Measurements from ENCODE around the gene ITGA1. TPM values are rescaled to one million over a fixed set of nuclear protein-coding genes. Genes with fewer than 3 reads are reported as not detected.

The ITGA1 gene
- total and polyA plus RNA-seq, 2 of the 8 experiments (the other 6 are each of a cell fraction or from before 2014, with no cell fraction given), result 2.3 to 9.0 TPM

DNA sequence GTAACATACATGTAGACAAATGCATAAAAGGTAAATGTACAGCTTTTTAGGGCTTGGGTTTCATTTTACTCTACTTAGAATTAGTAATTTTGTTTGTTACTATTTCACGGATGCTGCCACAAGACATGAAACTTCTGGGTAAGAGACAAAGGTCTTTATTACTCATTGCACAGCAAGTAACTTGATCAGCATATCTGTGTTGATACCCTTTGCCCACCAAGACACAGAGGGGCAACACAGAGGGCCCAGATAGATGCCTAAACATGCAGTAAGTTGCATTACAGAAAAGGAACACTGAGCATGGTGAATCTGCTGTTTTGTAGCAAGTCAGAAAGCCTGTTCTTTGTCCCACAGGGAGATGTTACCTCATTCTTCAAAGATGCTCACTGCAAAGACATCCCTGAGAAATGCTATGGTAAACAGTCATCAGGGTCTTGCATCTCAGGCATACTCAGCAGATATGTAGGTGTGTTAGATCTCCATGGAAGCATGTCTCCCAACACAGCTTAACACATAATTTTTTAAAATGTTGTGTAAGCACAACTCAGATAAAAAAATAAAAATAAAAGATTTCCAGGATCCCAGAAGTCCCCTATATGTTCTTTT is 211.7 kb downstream of the ITGA1 start:
- Histone ChIP-seq H3K56ac (replicated peaks; ENCODE audit: insufficient read length, low read depth, low read length) (no peak overlapping the region), H3K27ac (ENCODE audit: low read depth, low read length) (no peak overlapping the region), H3K4me3 (ENCODE audit: extremely low read depth in 1 of 4, insufficient read depth in 2 of 4, low read depth in 3 of 4, low read length in 4 of 4) (no peak overlapping the region), H2BK15ac (ENCODE audit: low read length) (no peak overlapping the region), H4K20me1 (replicated peaks in 1 of 2; ENCODE audit: control insufficient read depth in 1 of 2, insufficient read depth in 2 of 2, low read length in 2 of 2) (no peaks in the 10 kb centered on the region), H2BK20ac (ENCODE audit: low read length) (no peak overlapping the region), H3K27me3 (replicated peaks in 1 of 4; ENCODE audit: control insufficient read depth in 3 of 4, extremely low read depth in 1 of 4, insufficient read depth in 3 of 4, low read length in 3 of 4) (peaks cover 0 to 2% (median 0%) of the 10 kb centered on the region in 4 experiments; a peak in 1 of 7 replicates), H3K9me3 (ENCODE audit: insufficient read depth in 2 of 2, low read depth in 1 of 2, low read length in 1 of 2) (no peaks in the 10 kb centered on the region), H4K8ac (ENCODE audit: extremely low read depth, insufficient read depth, low read length) (no peak overlapping the region), H3K9ac (replicated peaks in 1 of 4; ENCODE audit: extremely low read depth in 1 of 4, low read depth in 3 of 4, low read length in 3 of 4) (no peak overlapping the region), H3K79me1 (ENCODE audit: low read depth, low read length) (no peaks in the 10 kb centered on the region), H3K23ac (ENCODE audit: insufficient read length) (no peak overlapping the region), H3K79me2 (ENCODE audit: control insufficient read depth in 1 of 2, insufficient read depth in 2 of 2, low read length in 2 of 2) (no peaks in the 10 kb centered on the region), H2BK120ac (replicated peaks; ENCODE audit: low read depth, low read length) (no peak overlapping the region), H3K4me1 (replicated peaks in 1 of 4; ENCODE audit: control insufficient read depth in 3 of 4, insufficient read depth in 4 of 4, low read length in 3 of 4) (no peaks in the 10 kb centered on the region), H3K36me3 (ENCODE audit: control insufficient read depth in 2 of 4, insufficient read depth in 4 of 4, low read length in 3 of 4) (no peaks in the 10 kb centered on the region), H3K4me2 (ENCODE audit: insufficient read depth in 1 of 2, low read depth in 2 of 2, low read length in 2 of 2) (no peak overlapping the region), H4K5ac (ENCODE audit: insufficient read length, low read depth, low read length) (no peak overlapping the region), H3K18ac (ENCODE audit: extremely low read depth, low read length) (no peak overlapping the region), H3K4ac (replicated peaks; ENCODE audit: insufficient read length, low read depth, low read length) (no peak overlapping the region), H3K23me2 (ENCODE audit: low read depth, low read length) (no peaks in the 10 kb centered on the region), H4K91ac (replicated peaks; ENCODE audit: insufficient read length, low read length) (no peak overlapping the region), H2AK5ac (ENCODE audit: low read depth, low read length) (no peak overlapping the region), H2BK5ac (ENCODE audit: low read depth, low read length) (no peak overlapping the region), H2BK12ac (ENCODE audit: low read depth, low read length) (no peak overlapping the region), H2AFZ (ENCODE audit: low read length) (no peak overlapping the region), H3K14ac (ENCODE audit: insufficient read length) (no peak overlapping the region)
- WGBS, 2 experiments (ENCODE audit: extremely low coverage in 1 of 2, insufficient coverage in 1 of 2, insufficient read length in 1 of 2, insufficient replicate concordance in 2 of 2, low coverage in 1 of 2, low lambda C conversion rate in 2 of 2, missing lambda C conversion rate in 1 of 2), result 88% methylated on average over 1 of the region's 1 CpG; no CpG with 5 or more reads in 1 of the 2 experiments
- FAIRE-seq (no peak), DNase-seq (ENCODE audit: low read depth in 1 of 2, low spot score in 2 of 2) (no peak)
- POLR2A ChIA-PET (ENCODE audit: partially characterized antibody), result no interaction called here
- TF ChIP-seq CREB1 (IDR thresholded peaks at IDR 0.05), result no peak
- no peak for TF ChIP-seq BCL11A (IDR thresholded peaks at IDR 0.05; ENCODE audit: low read depth in 2 of 2, low read length in 2 of 2)
- TF ChIP-seq E2F6 (IDR thresholded peaks at IDR 0.05), result no peak
- TF ChIP-seq TCF12 (IDR thresholded peaks at IDR 0.05; ENCODE audit: low read depth, low read length), result no peak
- no peak for TF ChIP-seq KDM4A (IDR thresholded peaks at IDR 0.05; ENCODE audit: low read depth, low read length, severe bottlenecking)
- no peak for TF ChIP-seq SIX5 (IDR thresholded peaks at IDR 0.05; ENCODE audit: low read depth, low read length)
- TF ChIP-seq EZH2 (IDR thresholded peaks at IDR 0.05; ENCODE audit: low read depth, low read length, severe bottlenecking), result no peak
- no peak for TF ChIP-seq CTBP2 (IDR thresholded peaks at IDR 0.05; ENCODE audit: borderline replicate concordance, insufficient read depth, insufficient read length, low read length)
- no peak for TF ChIP-seq SP2 (IDR thresholded peaks at IDR 0.05; ENCODE audit: low read length)
- TF ChIP-seq KDM5A (IDR thresholded peaks at IDR 0.05; ENCODE audit: low read length), result no peak
- CTCF ChIA-PET (ENCODE audit: partially characterized antibody), result interaction anchor here (1.5 to 3.4 kb wide), 4 partner anchors 9 to 50 kb away, joined by 3 to 12 read pairs (median 8); no protein-coding TSS in a partner anchor
